SU-DHL-6 (cell line): Measurements from ENCODE around the gene PRDX4.

Experiments used
- EZH2phosphoT487 ChIP-seq: fragments of 200-600 bp; sonication (generic), shearing (Covaris generic); conservative IDR thresholded peaks from 2 replicates; pipeline ENCODE4 v1.6.1; 2018; ENCODE audit warnings: mild to moderate bottlenecking, antibody characterized with exemption, low read length, moderate library complexity, mixed read lengths
- TF ChIP-seq, protein P1 (sequence below): fragments of 200-600 bp; sonication (generic); IDR thresholded peaks from one replicate; pipeline ENCODE4 v1.5.1; 2017; ENCODE audit warnings: antibody characterized with exemption, mild to moderate bottlenecking, low read length, moderate library complexity; ENCODE audit not compliant: insufficient read depth, poor library complexity, severe bottlenecking

- TF ChIP-seq, protein P1, sequence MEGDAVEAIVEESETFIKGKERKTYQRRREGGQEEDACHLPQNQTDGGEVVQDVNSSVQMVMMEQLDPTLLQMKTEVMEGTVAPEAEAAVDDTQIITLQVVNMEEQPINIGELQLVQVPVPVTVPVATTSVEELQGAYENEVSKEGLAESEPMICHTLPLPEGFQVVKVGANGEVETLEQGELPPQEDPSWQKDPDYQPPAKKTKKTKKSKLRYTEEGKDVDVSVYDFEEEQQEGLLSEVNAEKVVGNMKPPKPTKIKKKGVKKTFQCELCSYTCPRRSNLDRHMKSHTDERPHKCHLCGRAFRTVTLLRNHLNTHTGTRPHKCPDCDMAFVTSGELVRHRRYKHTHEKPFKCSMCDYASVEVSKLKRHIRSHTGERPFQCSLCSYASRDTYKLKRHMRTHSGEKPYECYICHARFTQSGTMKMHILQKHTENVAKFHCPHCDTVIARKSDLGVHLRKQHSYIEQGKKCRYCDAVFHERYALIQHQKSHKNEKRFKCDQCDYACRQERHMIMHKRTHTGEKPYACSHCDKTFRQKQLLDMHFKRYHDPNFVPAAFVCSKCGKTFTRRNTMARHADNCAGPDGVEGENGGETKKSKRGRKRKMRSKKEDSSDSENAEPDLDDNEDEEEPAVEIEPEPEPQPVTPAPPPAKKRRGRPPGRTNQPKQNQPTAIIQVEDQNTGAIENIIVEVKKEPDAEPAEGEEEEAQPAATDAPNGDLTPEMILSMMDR = no peak
- no peak for TF ChIP-seq EZH2phosphoT487
Measured at GRCh38 chrX:23631136-23631535, 36.2 kb upstream of the PRDX4 start.
